ENCODE measurements around the gene NDUFA3.
A peak's percentile ranks its signal among the peaks of the same experiment; 100 is the strongest.
"Not testable (repeated sequence)": the region's sequence is repeated elsewhere in the genome, so short reads cannot be mapped to it uniquely, and the experiment has no call there.

Gene NDUFA3

GRCh38 chr19:54096617-54097106 is 6.0 kb upstream of the NDUFA3 start:
- H3K4me3 ChIP-seq (ENCODE audit: low read depth, low read length): peak overlapping the region; percentile 31
- in situ Hi-C loops (cut with HindIII; ENCODE audit: low sequenced_read_pairs): no loop called here
- TF ChIP-seq, protein P1, sequence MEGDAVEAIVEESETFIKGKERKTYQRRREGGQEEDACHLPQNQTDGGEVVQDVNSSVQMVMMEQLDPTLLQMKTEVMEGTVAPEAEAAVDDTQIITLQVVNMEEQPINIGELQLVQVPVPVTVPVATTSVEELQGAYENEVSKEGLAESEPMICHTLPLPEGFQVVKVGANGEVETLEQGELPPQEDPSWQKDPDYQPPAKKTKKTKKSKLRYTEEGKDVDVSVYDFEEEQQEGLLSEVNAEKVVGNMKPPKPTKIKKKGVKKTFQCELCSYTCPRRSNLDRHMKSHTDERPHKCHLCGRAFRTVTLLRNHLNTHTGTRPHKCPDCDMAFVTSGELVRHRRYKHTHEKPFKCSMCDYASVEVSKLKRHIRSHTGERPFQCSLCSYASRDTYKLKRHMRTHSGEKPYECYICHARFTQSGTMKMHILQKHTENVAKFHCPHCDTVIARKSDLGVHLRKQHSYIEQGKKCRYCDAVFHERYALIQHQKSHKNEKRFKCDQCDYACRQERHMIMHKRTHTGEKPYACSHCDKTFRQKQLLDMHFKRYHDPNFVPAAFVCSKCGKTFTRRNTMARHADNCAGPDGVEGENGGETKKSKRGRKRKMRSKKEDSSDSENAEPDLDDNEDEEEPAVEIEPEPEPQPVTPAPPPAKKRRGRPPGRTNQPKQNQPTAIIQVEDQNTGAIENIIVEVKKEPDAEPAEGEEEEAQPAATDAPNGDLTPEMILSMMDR (IDR thresholded peaks at IDR 0.05; ENCODE audit: low read depth, low read length, missing control alignments): peak; percentile 50
- DNase-seq (ENCODE audit: low read depth): no peak

DNA sequence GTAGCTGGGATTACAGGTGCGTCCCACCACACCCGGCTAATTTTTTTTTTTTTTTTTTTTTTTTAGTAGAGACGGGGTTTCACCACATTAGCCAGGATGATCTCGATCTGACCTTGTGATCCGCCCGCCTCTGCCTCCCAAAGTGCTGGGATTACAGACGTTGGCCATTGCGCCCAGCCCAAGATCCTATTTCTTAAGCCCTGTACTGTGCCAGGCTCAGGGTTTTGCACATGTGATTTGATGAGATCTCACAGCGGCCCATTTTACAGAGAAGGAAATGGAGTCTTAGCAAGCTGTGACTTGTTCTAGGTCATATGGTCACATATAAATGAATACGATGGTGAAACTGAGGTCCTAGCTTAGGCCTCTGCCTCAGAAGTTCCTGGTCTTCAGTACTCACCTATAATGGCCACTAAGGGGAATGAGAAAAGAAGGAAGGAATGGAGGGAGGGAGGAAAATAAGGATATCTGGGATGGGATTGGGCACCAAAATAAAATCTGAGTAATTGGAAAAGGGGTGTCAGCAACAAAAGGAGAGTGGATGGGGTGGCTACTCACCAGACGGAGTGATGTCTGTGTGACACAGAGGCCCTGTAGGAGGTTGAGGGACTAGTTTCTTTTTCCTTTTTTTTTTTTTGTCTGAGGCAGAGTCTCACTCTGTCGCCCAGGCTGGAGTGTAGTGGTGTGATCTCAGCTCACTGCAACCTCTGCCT is 3.3 kb upstream of the NDUFA3 start:
- DNase-seq (ENCODE audit: low read depth): no peak
- TF ChIP-seq, protein P1 (IDR thresholded peaks at IDR 0.05; ENCODE audit: low read depth, low read length, missing control alignments): no peak
- H3K4me3 ChIP-seq (ENCODE audit: low read depth, low read length): no peak overlapping the region
- in situ Hi-C loops (cut with HindIII; ENCODE audit: low sequenced_read_pairs): no loop called here

DNA sequence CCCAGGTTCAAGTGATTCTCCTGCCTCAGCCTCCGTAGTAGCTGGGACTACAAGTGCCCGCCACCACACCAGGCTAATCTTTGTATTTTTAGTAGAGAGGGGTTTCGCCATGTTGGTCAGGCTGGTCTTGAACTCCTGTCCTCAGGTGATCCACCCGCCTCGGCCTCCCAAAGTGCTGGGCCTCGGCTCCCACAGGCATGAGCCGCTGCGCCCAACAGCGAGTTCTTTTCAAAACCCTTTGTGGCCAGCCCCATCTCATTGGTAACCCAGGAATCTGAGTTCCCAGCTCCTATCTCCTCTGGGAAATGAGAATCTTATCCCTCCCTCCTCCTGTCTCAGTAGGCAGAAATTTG is 2.8 kb upstream of the NDUFA3 start:
- DNase-seq (ENCODE audit: low read depth); in situ Hi-C loops (cut with HindIII; ENCODE audit: low sequenced_read_pairs); H3K4me3 ChIP-seq (ENCODE audit: low read depth, low read length): not testable (repeated sequence)

- in situ Hi-C loops (cut with HindIII; ENCODE audit: low sequenced_read_pairs): no loop called here
- DNase-seq (ENCODE audit: low read depth): no peak
- TF ChIP-seq, protein P1 (IDR thresholded peaks at IDR 0.05; ENCODE audit: low read depth, low read length, missing control alignments): no peak
- no peak within 1 kb of the TSS for H3K4me3 ChIP-seq (ENCODE audit: low read depth, low read length)
Measured at GRCh38 chr19:54100561-54100960, 2.1 kb upstream of the NDUFA3 start, which contains the start of gene OSCAR. OSCAR (minus strand) TSS chr19:54100803; CDS start chr19:54100792, 11 bp downstream.

GRCh38 chr19:54104998-54105715 is 2.5 kb downstream of the NDUFA3 start:
- TF ChIP-seq, protein P1 (IDR thresholded peaks at IDR 0.05; ENCODE audit: low read depth, low read length, missing control alignments): no peak
- no peak overlapping the region for H3K4me3 ChIP-seq (ENCODE audit: low read depth, low read length)
- in situ Hi-C loops (cut with HindIII; ENCODE audit: low sequenced_read_pairs): no loop called here

GRCh38 chr19:54105796-54106195 is 3.1 kb downstream of the NDUFA3 start:
- no peak for DNase-seq (ENCODE audit: low read depth)
- in situ Hi-C loops (cut with HindIII; ENCODE audit: low sequenced_read_pairs): no loop called here
- TF ChIP-seq, protein P1 (IDR thresholded peaks at IDR 0.05; ENCODE audit: low read depth, low read length, missing control alignments): no peak
- no peak overlapping the region for H3K4me3 ChIP-seq (ENCODE audit: low read depth, low read length)

More at GRCh38 chr19:54104998-54105715, 2.5 kb downstream of the NDUFA3 start:
- DNase-seq (ENCODE audit: low read depth): no peak

GRCh38 chr19:54106716-54107115 is 4.1 kb downstream of the NDUFA3 start:
- DNase-seq (ENCODE audit: low read depth): no peak
- in situ Hi-C loops (cut with HindIII; ENCODE audit: low sequenced_read_pairs): no loop called here
- TF ChIP-seq, protein P1 (IDR thresholded peaks at IDR 0.05; ENCODE audit: low read depth, low read length, missing control alignments): no peak
- no peak overlapping the region for H3K4me3 ChIP-seq (ENCODE audit: low read depth, low read length)

Measured in astrocyte of the cerebellum (primary cell).